EL (cell line): ENCODE results near the gene MAN1C1.
A peak's percentile ranks its signal among the peaks of the same experiment; 100 is the strongest.
"Not testable (repeated sequence)": the region's sequence is repeated elsewhere in the genome, so short reads cannot be mapped to it uniquely, and the experiment has no call there.

Experiments used
- DNase-seq: peaks from one replicate; pipeline ENCODE4 v3.0.0-alpha.2; 2016

The MAN1C1 gene

GRCh38 chr1:25699059-25699458 lies 82.5 kb downstream of the MAN1C1 start:
- DNase-seq, result not testable (repeated sequence)

GRCh38 chr1:25699500-25700143 lies 83.0 kb downstream of the MAN1C1 start:
- no peak for DNase-seq

- DNase-seq, result peak; percentile 34
Measured at GRCh38 chr1:25700144-25700523, 83.5 kb downstream of the MAN1C1 start.

- no peak for DNase-seq
Measured at GRCh38 chr1:25700626-25701025, 84.0 kb downstream of the MAN1C1 start.

GRCh38 chr1:25701030-25701785 lies 84.6 kb downstream of the MAN1C1 start:
- no peak for DNase-seq

- DNase-seq, result no peak
Measured at GRCh38 chr1:25702101-25702775, 85.6 kb downstream of the MAN1C1 start.

GRCh38 chr1:25703041-25703440 lies 86.5 kb downstream of the MAN1C1 start:
- DNase-seq, result no peak

GRCh38 chr1:25703671-25704266 lies 87.2 kb downstream of the MAN1C1 start:
- no peak for DNase-seq

GRCh38 chr1:25704267-25704691 lies 87.7 kb downstream of the MAN1C1 start:
- DNase-seq, result no peak

GRCh38 chr1:25705699-25706098 lies 89.1 kb downstream of the MAN1C1 start:
- no peak for DNase-seq

GRCh38 chr1:25706146-25707089 lies 89.8 kb downstream of the MAN1C1 start:
- no peak for DNase-seq

GRCh38 chr1:25707280-25708016 lies 90.9 kb downstream of the MAN1C1 start:
- peak; percentile 79 for DNase-seq

GRCh38 chr1:25710583-25711347 lies 94.2 kb downstream of the MAN1C1 start:
- DNase-seq, result no peak

- peak; percentile 41 for DNase-seq
Measured at GRCh38 chr1:25711555-25712298, 95.1 kb downstream of the MAN1C1 start.

- DNase-seq, result no peak
Measured at GRCh38 chr1:25712299-25712970, 95.8 kb downstream of the MAN1C1 start.

GRCh38 chr1:25713961-25714360 lies 97.4 kb downstream of the MAN1C1 start:
- no peak for DNase-seq

GRCh38 chr1:25714372-25714931 lies 97.9 kb downstream of the MAN1C1 start:
- DNase-seq, result no peak

GRCh38 chr1:25715888-25716287 lies 99.3 kb downstream of the MAN1C1 start:
- no peak for DNase-seq

- no peak for DNase-seq
Measured at GRCh38 chr1:25716320-25716719, 99.7 kb downstream of the MAN1C1 start.
